Endometrium (tissue), 2 donors: ENCODE data around the gene KMT5C.
A peak's percentile ranks its signal among the peaks of the same experiment; 100 is the strongest.

ENCODE experiments used
- FAIRE-seq: peaks from 2 replicates; lab custom pipeline; 2012; peaks lifted over from hg19 to GRCh38; lab: Jason Lieb, UNC
- donor health status: control.
- donor health status: control.

KMT5C gene

DNA sequence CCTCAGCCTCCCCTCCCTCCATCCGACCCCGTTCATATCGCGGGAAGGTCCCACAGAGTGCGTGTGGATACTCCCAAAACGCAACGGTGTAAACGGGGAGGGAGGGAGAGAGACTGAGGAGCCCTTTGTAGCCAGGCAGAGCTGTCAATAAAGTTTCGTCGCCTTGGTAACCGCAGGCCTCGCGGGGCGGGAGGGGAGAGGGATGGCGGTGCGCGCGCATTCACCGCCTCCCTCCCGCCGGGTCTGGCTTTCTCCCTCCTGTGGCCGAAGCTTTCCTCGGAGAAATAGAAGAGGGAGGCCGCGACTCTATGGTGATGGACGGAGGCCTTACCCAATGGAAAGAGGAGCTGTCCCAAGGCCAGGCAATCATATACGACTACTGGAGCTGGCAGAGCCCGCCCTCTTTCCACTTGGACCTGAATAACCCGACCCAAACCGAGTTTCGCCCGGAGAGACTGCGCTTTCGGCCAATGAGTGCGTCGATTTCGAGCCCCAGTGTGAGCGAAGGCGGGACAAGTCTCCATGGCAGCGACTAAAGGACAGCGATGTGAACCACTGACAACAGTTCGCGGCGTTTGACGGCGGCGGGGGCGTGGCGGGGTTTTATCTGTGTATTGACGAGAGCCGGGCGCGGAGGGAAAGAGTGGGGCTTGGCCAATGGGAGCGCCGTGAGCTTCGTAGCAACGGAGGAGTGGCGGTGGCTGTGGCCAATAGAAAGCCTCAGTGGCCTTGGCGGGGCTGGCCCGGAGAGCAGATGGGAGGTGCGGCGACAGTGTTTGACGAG lies at the start of gene KMT5C:
Gene KMT5C (plus strand): TSS at position 772 of the 784 bp plus-strand sequence. CDS start 2,061 bp downstream, outside the sequence.
- FAIRE-seq, result peak; percentile 100

DNA sequence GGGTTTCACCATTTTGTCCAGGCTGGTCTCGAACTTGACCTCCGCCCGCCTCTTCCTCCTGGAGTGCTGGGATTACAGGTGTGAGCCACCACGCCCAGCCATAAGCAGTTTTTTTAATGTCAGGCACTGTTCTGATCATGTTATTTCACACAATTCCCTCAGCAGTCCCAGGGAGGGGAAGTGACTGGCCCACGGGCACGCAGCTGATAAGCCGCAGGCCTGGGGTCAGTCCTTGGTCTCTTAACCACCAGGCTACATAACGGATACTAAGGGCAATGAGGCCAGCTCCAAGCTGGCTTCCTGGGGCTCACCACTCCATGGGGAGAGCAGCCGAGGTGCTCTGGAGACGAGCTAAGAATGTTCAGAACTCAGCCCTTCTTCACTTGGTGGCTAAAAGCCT lies 42.4 kb upstream of the KMT5C start:
- no peak for FAIRE-seq

- FAIRE-seq, result no peak
Observed at GRCh38 chr19:55299991-55300390, 39.7 kb upstream of the KMT5C start.

GRCh38 chr19:55300886-55301458 lies 38.7 kb upstream of the KMT5C start:
- FAIRE-seq, result no peak

GRCh38 chr19:55301459-55302317 lies 38.0 kb upstream of the KMT5C start:
- no peak for FAIRE-seq

- no peak for FAIRE-seq
Observed at GRCh38 chr19:55302318-55302703, 37.4 kb upstream of the KMT5C start.

GRCh38 chr19:55303477-55303876 lies 36.2 kb upstream of the KMT5C start:
- no peak for FAIRE-seq

- no peak for FAIRE-seq
Observed at GRCh38 chr19:55304279-55304978, 35.2 kb upstream of the KMT5C start.

- no peak for FAIRE-seq
Observed at GRCh38 chr19:55304980-55305379, 34.7 kb upstream of the KMT5C start.

DNA sequence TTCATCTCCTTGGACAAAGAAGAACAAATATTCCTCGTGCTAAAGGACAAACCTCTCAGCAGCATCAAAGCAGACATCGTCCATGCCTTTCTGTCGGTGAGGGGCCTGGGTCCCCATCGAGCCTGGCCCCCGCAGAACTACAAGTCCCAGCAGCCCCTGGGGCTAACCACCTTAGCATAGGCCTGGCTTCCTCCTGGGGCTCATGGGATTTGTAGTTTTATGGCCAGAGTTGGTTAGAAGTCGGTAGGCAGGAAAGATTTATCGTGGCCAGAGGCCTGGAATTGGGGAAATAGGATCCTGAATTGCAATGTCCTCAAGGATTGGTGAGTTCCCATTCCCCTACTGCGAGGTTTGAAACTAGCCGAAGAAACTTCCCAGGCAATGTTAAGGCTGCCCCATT lies 34.2 kb upstream of the KMT5C start:
- FAIRE-seq, result no peak

- no peak for FAIRE-seq
Observed at GRCh38 chr19:55305983-55306562, 33.6 kb upstream of the KMT5C start.

DNA sequence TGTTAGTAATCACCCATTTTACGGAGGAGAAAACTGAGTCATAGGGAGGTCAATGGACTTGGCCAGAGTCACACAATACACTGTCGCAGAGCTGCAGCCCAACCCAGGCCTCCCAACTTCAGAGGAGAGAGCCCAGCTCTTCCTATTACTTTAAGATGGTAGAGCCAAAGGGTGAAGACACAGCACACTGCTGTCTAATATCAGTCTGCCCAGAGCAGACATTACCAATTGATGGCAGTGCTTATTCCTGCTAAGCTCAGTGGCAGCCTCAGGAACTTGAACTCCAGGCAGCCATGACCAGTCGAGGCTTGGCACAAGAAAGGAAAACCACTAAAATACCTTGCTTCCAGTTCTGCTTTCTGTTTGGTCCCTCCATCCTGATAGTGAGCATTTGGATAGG lies 33.0 kb upstream of the KMT5C start:
- FAIRE-seq, result no peak

DNA sequence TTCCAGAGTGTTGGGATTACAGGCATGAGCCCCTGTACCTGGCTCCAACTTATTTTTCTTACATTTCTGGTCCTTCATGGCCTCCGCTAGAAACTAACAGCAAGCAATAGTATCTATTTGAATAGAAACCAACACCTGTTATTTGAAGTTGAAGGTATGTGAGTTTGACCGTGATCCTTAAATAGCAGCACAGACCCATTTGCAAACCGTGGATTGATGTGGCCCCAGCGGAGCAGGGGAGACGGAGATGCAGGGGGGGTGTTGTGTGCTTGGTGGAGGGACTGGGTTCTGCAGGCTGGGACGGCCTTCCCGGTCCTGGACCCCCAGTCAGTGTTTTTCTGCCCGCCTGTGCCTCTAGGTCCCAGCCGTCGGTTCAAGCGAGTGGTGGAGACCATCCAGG lies 31.4 kb upstream of the KMT5C start:
- no peak for FAIRE-seq

DNA sequence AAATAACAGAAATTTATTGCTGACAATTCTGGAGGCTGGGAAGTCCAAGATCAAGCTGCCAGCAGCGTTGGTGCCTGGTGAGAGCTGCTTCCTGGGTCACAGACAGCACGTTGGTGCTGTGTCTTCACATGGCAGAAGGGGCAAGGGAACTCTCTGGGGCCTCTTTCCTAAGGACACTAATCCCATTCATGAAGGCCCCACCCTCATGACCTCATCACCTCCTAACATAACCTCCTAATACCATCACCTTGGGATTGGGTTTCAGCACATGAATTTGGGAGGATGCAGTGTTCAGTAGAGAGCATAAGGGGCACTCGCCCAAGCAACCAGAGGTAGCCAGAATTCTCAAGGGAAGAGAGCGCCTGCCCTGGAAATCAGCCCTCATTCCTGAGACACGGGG lies 30.2 kb upstream of the KMT5C start:
- FAIRE-seq, result no peak

DNA sequence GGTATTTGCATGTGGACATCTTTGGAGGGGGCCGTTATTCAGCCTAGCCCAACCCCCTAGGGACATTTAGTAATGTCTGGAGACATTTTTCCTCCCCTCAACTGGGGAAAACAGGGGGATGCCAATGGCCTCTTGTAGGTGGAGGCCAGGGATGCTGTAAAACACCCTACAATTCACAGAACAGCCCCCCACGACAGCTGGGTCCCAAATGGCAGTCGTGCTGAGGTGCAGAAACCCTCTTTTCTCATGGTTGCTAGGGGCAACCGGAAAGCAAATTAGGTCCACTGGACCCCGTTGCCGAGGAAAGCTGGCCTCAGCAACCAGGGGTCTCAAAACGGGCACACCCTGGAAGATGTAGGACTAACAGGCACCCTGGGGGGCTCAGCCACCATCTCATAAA lies 29.2 kb upstream of the KMT5C start:
- FAIRE-seq, result no peak

GRCh38 chr19:55311397-55311796 lies 28.3 kb upstream of the KMT5C start:
- no peak for FAIRE-seq

DNA sequence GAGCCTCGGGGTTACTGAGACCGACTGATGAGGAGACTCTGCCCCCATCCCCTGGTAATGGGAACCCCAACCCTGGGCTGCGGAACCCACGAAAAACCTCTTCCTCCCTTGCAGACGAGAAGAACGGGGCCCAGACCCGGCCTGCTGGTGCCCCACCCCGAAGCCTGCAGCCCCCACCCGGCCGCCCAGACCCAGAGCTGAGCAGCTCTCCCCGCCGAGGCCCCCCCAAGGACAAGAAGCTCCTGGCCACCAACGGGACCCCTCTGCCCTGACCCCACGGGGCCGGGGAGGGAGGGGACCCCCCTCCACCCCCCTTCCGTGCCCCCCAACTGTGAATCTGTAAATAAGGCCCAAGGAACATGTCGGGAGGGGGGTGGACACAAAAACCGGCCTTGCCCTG lies 27.9 kb upstream of the KMT5C start:
- FAIRE-seq, result no peak

GRCh38 chr19:55312621-55313512 lies 26.8 kb upstream of the KMT5C start:
- FAIRE-seq, result no peak

DNA sequence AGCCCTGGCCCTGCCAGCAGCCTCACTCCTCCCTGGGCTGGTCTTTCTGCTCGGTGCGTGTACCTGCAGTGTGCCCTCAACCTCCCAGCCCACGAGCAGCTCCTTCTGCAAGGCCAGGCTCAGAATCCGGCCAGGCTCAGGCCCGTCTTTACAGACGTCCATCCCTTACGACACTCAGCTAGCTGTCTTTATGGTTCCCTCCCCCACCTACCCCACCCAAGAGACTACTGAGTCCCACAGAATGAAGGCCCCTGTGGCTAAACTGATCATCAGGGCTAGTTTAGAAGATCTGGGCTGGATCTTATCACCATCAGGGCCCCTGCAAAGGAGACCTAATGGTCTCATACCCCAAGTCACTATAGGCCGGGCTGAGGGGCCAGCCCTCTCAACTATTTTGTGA lies 25.3 kb upstream of the KMT5C start:
- FAIRE-seq, result no peak

DNA sequence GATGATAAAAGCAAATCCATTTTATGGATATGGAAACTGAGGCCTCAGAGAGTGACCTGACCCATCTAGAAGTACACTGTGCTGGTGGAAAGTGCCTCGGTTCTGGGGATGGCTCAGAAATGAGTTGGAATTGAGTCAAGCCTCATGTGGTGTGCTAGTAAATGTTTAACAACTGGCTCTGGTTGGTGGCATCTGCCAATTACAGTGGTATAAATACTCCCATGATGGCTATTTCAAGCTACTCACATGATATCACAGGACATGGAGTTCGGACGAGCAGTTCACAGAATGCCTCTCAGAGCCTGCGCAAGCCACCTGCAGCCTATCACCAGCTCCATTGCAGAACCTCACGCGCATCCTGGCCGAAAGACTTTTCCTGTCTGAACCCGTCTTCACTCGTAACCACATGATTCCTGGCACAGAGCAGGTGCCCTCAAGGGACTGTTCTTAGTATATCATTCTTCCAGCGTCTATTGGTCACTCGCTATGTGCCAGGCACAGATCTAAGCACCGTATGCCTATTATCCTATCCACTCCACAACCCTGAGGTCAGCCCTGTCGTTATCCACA lies 23.6 kb upstream of the KMT5C start:
- FAIRE-seq, result no peak

DNA sequence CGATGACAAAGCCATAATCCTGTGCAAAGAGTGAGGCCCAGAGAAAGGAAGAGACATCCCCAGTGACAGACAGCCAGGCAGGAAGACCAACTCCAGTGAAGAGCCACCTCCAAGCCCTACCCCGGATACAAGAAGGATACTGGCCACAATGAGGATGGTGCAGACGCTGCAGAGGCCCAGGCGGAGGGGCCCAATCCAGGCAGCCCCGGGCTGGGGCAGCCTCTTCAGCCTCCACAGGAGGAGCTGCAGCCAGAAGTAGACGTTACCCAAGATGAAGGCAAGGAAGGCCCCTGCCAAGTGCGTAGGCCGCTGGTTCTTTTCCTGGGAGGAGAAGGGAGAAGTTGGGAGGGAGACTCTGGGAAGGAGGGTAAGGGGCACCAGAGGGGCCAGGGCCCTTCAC lies 23.0 kb upstream of the KMT5C start:
- FAIRE-seq, result no peak
